ENCODE measurements around the gene ATP8A1.

Gene ATP8A1

DNA sequence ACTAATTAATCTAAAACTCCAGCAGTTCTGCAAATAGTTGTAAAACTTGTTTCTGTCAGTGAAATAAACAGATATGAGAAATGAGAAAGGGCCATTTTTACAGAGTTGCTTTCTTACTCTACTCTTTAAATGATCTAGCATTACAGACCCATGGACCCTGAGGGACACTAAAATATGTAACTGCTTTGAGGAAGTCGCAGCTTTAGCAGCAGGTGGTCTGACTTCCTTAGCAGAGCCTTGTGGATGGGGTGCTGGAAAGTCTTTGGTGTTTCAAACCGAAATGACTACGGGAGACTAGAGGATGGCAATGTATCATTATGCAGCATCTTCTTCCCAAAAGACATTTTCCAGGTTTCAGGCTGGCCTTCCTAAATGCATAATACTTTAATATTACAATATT lies 240.9 kb downstream of the ATP8A1 start:
- no peak overlapping the region for H3K27ac ChIP-seq
- no peaks in the 10 kb centered on the region for H3K36me3 ChIP-seq (replicated peaks)
- in situ Hi-C loops (cut with HindIII; ENCODE audit: low pct_ligation_motif_present, low sequenced_read_pairs): no loop called here
- no peak overlapping the region for H3K4me3 ChIP-seq (ENCODE audit: low read depth, low read length)
- TF ChIP-seq, protein P1, sequence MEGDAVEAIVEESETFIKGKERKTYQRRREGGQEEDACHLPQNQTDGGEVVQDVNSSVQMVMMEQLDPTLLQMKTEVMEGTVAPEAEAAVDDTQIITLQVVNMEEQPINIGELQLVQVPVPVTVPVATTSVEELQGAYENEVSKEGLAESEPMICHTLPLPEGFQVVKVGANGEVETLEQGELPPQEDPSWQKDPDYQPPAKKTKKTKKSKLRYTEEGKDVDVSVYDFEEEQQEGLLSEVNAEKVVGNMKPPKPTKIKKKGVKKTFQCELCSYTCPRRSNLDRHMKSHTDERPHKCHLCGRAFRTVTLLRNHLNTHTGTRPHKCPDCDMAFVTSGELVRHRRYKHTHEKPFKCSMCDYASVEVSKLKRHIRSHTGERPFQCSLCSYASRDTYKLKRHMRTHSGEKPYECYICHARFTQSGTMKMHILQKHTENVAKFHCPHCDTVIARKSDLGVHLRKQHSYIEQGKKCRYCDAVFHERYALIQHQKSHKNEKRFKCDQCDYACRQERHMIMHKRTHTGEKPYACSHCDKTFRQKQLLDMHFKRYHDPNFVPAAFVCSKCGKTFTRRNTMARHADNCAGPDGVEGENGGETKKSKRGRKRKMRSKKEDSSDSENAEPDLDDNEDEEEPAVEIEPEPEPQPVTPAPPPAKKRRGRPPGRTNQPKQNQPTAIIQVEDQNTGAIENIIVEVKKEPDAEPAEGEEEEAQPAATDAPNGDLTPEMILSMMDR (IDR thresholded peaks at IDR 0.05; ENCODE audit: low read depth, low read length, missing control alignments): no peak
- no peaks in the 10 kb centered on the region for H3K27me3 ChIP-seq (replicated peaks)
- DNase-seq: no peak

- in situ Hi-C loops (cut with HindIII; ENCODE audit: low pct_ligation_motif_present, low sequenced_read_pairs): no loop called here
- TF ChIP-seq, protein P1 (IDR thresholded peaks at IDR 0.05; ENCODE audit: low read depth, low read length, missing control alignments): no peak
- no peak overlapping the region for H3K27ac ChIP-seq
- DNase-seq: no peak
- no peaks in the 10 kb centered on the region for H3K27me3 ChIP-seq (replicated peaks)
- H3K4me3 ChIP-seq (ENCODE audit: low read depth, low read length): no peak overlapping the region
- no peaks in the 10 kb centered on the region for H3K36me3 ChIP-seq (replicated peaks)
Measured at GRCh38 chr4:42415281-42415680, 241.6 kb downstream of the ATP8A1 start.

DNA sequence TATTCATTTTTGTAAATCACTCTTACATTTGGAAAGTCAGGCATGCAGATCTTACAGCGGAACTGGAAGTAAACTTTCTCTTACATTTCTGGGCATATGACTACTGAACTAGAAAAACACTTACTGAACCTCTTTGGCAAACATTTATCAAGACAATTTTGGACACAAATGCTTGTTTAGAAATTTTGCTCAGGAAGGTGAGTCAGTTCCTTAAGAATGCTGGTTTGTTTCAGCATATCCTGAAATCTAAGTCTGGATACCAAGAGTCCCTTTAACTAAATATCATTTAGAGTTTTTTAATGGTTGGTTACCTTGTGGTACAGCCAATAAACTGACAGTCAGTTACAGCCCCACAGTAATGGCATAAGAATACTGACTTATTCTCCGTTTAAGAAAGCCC lies 244.7 kb downstream of the ATP8A1 start:
- H3K27ac ChIP-seq: peak overlapping the region; percentile 55
- DNase-seq: peak; percentile 54
- no peaks in the 10 kb centered on the region for H3K36me3 ChIP-seq (replicated peaks)
- in situ Hi-C loops (cut with HindIII; ENCODE audit: low pct_ligation_motif_present, low sequenced_read_pairs): no loop called here
- H3K27me3 ChIP-seq (replicated peaks): no peaks in the 10 kb centered on the region
- H3K4me3 ChIP-seq (ENCODE audit: low read depth, low read length): no peak overlapping the region
- TF ChIP-seq, protein P1 (IDR thresholded peaks at IDR 0.05; ENCODE audit: low read depth, low read length, missing control alignments): no peak

DNA sequence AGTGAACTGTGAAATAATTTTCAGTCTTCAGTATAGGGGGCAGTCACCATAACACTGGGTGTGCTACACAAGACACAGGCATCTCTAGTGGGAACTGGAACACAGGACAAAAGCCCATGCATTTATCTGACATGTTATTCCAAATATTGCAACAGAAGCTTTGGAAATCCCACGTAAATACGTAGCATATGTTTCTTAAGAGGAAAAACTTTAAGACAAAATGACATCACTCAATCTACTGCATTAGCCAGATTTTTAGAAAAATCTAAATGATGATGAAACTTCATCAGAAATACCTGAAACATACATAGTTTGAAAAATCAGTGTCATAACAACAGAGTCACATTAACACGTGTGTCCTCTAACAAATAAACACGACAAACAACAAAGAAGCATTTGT lies 245.1 kb downstream of the ATP8A1 start:
- no peak for DNase-seq
- no peaks in the 10 kb centered on the region for H3K27me3 ChIP-seq (replicated peaks)
- H3K36me3 ChIP-seq (replicated peaks): no peaks in the 10 kb centered on the region
- TF ChIP-seq, protein P1 (IDR thresholded peaks at IDR 0.05; ENCODE audit: low read depth, low read length, missing control alignments): no peak
- in situ Hi-C loops (cut with HindIII; ENCODE audit: low pct_ligation_motif_present, low sequenced_read_pairs): no loop called here
- H3K4me3 ChIP-seq (ENCODE audit: low read depth, low read length): no peak overlapping the region
- peak overlapping the region; percentile 55 for H3K27ac ChIP-seq

DNA sequence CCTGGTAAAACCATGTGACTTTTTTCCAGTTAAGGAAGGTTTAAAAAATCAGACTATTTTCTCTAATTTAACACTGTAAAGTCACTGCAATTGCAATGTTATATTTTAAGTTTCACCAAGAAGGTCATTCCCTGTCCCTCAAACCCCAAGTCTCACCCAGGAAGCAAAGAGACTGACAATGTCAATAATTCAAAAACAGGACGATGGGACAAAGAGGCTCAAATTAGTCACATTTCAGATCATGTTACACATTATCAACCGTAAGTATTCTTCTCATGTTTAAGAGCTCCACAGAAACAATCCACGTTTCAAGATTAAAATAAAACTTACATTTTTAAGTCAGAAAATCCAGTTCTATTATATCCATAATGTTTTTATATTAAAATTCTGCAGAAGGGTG lies 246.5 kb downstream of the ATP8A1 start:
- H3K36me3 ChIP-seq (replicated peaks): no peaks in the 10 kb centered on the region
- H3K27ac ChIP-seq: no peak overlapping the region
- in situ Hi-C loops (cut with HindIII; ENCODE audit: low pct_ligation_motif_present, low sequenced_read_pairs): no loop called here
- no peak for DNase-seq
- TF ChIP-seq, protein P1 (IDR thresholded peaks at IDR 0.05; ENCODE audit: low read depth, low read length, missing control alignments): no peak
- H3K4me3 ChIP-seq (ENCODE audit: low read depth, low read length): no peak overlapping the region
- no peaks in the 10 kb centered on the region for H3K27me3 ChIP-seq (replicated peaks)

DNA sequence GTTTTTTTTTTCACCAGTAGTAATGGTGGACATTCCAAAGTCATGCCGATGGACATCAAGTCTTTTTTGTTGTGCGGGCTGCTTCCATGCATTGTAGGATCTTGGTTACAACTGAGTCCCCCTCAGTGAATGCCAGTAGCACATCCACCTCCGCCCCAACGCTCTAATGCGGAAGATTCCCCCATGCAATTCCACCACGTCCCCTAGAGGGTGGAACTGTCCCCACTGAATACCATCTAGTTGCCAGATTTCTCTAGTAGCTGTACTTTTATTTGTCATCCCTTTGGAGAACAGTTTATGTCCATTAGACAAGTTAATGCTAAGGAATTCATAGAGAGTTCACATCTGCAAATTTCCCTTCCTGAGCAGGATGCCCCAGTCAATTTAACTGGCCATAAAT lies 252.9 kb downstream of the ATP8A1 start:
- Histone ChIP-seq H3K4me3 (ENCODE audit: low read depth, low read length) (no peak overlapping the region), H3K36me3 (replicated peaks) (no peaks in the 10 kb centered on the region), H3K27me3 (replicated peaks) (peaks cover under 1% of the 10 kb centered on the region), H3K27ac (no peak overlapping the region)
- in situ Hi-C loops (cut with HindIII; ENCODE audit: low pct_ligation_motif_present, low sequenced_read_pairs): no loop called here
- TF ChIP-seq, protein P1 (IDR thresholded peaks at IDR 0.05; ENCODE audit: low read depth, low read length, missing control alignments): peak; percentile 21
- DNase-seq: no peak
